Inflammatory macrophage (primary cell): ENCODE data around the gene TFDP1.
A peak's percentile ranks its signal among the peaks of the same experiment; 100 is the strongest.

Experiments
- DNase-seq, 2 donors: peaks; one replicate each; pipeline ENCODE4 v3.0.0-alpha.2; 2020 to 2022

TFDP1 gene

DNA sequence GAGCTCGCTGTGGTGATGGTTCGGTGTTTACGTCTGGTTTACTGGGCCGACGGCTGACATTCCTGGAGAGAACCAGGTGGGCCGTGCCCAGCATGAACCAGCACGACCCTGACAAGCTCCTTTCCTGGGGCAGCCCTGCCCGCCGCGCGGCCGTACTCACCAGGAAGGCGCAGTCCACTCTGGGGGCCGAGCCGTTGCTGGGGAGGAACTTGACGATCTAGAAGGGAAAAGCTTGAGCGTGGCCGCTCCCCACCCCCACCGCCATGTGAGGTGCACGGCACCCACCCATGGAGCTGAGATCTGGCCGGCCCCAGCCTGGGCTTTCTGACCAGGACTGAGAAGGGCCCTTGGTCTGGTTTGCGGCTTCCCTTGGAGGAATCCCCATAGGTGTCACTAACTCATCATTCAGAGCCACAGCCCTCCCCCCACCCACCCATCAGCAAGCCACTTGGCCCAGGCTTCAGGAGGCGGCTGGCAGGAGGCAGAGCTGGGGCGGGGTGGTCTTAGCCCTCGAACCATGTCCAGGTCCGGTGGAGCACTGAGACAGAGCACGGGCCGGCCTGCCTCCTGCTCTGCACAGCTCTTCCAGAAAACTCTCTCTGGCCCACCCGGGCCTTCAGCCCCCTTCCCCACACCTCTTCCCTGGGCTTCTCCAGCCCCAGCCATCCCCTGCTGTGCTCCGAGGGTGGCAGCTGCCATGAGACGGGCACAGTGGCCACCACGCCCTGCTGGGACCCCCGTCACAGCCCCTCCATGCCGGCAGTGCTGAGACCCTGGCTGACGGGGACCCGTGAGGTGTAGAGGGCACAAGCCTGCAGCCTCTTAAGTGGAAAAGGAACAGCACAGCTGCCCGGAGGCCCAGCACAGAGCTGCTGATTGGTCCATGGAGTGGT is 67.2 kb downstream of the TFDP1 start:
- no peak for DNase-seq

DNA sequence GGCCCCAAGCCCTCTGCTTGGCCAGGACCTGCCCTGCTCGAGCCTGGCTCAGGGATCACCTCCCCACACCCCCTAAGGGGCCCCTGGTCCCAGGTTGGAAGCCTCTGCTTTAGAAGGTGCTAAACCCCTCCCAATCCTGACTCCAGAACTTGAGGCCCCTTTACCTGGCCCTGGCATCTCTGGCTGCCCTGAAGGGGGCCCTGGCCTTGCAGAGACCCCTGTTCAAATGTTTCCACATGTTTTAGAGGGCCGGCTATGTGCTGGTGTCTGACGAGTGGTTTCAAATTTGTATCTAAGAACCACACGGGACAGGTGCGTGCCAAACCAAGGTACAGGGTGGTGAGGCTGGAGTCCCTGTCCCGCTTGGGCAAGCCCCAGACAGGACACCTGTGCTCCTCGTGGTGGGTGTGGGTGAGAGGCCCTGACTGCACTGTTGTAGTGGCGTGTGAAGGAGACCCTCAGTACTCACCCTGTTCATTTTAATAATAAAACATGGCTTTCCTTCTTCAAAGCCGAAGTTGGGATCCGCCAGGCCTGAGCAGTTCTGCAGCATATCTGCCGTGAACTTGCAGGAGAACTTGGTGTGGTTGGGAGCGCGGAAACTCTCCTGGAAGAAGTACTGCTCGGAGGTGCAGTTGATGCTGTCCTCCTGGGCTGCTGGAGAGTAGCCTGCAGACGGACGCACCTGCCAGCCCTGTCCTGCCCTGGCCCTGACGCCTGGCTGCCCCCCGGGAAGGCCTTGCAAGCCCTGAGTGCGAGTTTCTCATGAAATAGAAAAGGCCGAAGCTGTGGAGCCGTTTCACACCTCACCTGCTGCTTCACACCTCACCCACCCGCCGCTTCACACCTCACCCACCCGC is 68.1 kb downstream of the TFDP1 start:
- DNase-seq: no peak

DNA sequence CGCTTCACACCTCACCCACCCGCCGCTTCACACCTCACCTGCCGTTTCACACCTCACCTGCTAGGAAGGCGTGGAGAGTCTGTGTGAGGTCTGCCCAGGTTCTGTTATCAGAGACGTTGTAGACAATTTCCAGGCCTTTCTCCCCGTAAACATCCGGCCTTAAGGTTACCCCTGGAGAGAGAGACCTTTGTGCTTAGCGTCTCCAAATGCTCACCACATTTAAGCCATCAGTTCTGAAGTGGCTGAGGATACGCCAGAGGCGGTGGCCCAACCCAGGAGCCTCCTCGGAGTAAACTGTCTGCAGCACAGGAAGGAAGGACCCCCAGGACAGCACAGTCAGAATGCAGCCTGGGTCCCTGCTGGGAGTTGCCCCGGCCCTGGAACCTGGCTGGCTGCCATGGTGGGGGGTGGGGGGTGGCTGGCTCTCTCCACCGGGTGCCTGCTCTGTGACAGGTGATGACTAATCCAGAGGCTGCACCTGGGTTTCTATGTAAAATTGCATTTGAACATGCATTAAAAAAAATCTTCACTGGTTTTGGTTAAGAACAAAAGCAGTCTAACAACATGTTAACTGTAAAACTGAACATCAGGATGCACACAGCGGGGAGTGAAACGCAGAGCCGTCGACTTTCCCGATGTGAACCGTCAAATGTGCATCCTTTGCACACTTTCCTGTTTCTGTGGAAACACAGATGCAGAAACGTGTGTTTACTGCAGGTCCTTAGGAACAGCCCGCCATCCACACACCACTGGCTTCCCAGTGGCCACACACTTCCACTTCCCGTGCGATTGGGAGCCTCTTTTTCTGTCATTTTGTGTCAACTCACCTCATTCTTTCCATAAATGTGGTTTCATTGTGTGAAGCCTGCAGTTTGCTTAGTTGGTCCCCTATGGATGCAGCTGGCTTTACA is 69.0 kb downstream of the TFDP1 start:
- DNase-seq: no peak

DNA sequence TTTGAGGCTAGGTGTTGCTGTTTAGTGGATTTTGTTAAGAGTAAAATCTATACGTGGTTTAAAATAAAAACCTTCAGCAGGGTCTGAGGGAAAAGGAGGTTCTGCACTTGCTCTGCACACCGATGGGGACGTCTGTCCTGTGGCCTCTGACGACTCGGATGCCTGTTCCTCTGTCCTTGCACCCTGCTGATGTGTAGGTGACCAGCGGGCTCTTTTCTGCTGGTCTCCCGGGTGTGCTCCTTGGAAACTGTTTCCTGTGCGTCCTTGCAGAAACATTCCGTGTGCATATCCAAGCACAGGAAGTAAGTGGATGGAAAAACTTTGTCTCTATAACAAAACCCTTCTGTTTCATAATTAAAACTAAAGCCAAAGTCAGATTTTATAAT is 69.6 kb downstream of the TFDP1 start:
- DNase-seq: no peak

DNA sequence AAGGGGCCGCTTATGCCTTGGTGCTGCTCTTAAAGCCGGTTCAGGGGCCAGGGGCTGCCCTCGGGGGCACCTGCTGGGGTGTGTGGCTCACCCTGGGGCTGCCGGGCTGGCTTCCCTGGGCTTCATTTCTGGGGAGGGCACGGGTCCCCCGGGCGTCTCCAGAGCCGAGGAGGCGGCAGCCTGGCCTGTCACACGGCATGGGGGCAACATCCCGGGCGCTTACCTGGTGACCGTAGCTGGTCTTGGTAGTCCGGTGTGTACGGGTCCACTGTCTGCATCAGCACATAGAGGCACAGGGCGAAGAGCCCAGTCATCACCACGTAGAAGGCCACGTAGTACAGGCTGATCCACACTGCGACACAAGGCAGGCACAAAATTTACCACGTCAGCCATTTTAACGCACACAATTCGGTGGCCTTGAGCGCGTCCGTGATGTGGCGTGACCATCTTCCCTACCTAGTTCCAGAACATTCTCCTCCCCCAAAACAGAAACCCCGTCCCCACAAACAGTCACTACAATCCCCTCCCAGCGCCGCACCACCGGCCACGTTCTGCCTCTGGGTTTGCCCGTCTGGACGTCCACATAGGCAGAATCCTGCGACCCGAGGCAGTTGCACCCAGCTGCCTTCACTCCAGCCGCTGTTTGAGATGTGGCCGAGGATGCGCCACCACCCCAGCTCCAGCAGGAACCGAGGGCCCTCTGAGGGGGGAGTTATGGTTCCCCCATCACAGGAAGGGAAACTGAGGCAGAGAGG is 70.2 kb downstream of the TFDP1 start:
- no peak for DNase-seq

DNA sequence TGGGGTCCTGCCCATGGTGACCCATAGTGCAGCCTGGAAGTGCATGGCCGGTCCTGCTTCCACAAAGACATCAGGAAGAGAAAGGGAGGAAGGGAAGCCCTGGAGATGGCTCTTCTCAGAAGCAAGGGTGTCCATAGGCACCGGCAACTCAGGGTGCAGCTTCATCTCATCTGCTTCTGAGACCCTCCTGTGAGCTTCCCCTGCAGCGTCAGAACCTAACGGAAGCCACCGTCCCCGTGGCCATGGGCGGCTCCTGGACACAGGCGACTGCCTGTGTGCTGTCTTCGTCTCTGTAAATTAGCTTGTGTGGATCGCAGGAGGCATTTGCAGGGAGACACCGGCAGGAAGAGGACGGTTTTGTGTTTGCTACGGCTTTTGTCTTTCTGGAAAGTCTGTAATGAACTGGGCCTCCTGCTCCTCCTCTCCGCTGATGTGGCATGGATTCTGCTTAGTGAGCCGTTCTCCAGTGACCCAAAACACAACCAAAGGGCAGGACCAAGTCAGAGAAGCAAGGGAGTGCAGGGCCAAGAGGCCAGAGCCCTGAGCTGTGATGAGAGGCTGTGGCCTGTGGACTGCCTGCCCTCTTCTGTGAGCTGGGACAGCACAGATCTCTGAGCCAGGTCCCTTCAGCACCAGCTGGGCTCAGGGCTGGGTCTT is 70.9 kb downstream of the TFDP1 start:
- DNase-seq: no peak

DNA sequence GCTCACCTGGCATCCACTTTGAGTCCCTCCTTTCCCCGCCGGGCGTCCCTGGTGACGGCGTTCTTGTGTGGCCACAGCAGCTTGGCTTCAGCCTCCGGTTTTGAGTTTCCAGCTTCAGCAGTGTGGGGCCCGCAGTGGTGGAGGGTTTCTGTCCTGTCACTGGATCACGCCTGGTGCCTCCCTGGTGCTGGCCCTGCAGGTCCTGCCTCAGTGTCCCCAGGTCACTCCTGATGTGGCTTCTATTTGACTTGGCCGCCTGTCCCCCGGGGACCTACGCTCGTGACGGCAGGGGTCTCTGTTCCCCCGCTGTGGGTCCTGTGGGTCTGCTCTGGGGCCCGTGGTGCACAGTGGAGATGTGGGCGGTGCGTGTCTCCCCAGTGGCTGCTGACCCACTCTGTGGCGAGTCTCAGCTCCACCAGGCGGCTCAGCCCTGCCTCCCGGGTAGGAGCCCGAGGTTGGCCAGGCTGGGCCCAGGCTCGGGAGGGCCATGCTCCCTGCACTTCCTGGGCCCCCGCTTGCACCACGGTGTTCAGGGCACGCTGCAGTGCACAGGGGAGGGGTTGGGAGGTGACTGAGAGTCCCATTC is 71.5 kb downstream of the TFDP1 start:
- DNase-seq: no peak

DNA sequence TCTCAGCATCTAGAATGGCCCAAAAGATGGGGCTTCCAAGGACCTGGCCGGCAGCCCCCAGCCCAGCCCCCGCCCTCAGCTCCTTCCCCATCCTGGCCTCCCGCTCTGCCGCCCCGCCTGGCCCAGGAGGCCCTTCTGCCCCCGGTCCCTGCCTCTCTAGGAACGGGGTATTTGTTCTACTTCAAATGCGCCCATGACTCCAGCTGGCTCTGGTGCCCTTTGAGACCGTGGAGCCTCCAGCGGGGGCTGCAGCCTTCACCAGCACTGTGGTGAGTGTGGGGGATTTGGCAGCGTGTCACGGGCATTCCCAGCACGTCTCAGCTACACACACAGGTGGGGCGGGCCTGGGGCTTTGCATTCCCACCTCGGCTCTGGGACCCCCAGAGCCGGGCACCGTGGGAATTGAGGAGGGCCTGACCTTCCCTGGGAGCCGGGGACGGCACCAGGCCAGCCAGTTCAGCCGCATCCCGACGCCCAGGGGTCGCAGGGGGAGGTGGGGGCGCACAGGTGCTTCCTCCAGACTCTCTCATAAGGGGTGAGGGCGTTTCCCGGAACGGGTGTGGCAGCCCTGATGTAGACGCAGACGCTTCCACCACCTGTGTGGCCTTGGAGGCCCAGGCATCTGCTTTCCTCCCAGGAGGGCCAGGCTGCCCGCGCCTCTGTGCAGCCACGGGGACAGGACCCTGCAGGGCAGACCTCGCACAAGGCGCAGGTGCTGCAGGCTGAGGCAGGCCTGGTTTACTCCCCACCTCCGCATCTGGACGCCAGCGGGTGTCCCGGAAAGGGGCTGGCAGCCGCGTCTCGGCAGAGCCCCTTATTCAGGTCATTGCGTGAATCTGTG is 72.5 kb downstream of the TFDP1 start:
- no peak for DNase-seq

DNA sequence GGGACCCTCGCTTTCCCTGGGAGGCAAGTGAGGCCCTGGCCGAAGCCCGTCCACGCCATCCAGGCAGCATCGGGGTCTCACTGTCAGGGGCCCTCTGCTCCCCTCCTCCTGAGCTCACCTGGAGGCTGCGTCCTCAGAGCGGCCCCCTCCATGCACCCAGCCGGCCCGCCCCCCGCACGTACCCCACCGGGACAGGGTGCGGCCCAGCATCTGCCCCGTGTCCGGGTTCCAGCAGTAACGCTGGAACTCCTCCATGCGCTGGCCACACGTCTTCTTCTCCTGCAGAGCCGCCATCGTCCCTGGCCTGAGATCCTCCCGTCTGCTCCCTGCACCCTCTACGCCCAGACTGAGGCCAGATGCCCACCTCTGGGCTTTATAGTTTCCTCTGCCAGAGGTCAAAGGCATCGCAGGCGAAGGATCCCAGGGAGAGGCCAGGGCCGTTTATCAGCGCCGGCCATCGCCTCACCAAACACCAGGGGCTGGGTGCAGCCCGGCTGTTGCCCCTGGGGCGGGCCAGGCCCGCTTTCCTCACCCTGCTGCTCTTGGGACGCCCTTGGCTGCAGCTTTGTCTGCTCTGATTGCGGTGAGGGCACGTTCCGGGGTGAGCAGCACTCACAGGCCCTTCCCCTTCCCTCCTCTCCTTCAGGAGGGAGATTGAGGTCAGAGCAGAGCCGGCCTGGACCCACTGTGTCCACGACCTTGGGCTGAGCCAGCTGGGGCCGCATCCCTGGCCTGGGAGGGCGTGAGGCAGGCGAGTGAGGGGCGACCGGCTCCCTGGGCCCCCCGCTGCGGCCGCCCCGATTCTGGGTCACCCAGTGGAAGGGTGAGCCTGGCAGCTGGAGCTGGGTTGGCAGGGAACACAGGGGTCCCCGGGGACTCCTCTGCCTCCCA is 73.5 kb downstream of the TFDP1 start, which contains the start of gene ATP4B:
Gene ATP4B, minus strand, starts transcription at position 348 of the 891 bp plus-strand sequence. Its CDS starts 54 bp downstream, at position 294.
- DNase-seq: no peak

DNA sequence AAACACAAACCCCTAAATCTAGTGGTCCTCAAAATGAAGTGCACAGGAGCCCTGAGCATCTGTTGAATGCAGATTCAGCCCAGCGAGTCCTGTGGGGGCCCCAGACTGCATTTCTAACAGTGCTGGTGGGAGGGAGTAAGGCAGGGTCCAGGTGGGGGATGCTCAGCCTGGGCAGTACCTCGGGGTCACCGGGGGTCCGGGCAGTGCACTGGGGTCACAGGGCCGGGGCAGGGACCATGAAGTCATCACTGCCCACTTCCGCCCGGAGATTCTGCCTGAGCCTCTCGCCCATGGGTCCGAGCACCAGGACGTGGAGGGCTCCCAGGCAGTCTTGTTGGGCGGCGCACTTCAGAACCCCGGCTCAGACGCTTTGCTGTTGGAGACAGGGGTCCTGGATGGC is 74.3 kb downstream of the TFDP1 start:
- DNase-seq: no peak

DNA sequence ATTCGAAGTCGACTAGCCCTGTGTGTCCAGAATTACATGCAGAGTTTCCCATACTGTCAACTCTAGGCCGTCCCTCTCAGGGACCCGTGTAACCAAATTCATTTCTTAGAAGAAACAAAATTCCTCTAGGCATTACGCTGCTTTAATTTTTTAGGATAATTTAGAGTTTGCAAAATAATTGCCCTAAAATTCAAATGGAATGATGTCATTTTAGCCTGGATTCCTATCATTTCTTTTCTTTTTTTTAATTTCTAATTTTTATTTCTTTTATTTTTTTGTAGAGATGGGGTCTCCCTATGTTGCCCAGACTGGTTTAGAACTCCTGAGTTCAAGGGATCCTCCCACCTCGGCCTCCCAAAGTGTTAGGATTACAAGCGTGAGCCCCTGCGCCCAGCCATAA is 74.8 kb downstream of the TFDP1 start:
- DNase-seq: no peak

DNA sequence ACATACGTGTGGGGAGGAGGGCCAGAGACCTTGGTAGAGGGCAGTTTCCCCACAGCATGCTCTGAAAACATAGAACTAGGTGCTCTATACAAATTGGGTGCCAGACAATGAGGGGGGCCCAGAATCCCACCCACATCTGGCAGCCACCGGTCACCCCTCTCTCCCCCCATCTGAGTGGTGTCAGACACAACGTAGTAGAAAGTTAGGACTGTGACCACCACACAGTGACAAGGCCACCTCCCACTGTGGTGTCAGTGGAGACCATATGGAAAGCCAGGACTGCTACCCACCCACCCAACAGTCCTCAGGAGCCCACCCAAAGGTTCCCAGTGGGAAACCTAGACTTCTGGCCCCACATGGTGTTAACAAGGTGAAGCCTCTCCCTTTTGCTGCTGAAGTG is 75.5 kb downstream of the TFDP1 start:
- DNase-seq: no peak

DNA sequence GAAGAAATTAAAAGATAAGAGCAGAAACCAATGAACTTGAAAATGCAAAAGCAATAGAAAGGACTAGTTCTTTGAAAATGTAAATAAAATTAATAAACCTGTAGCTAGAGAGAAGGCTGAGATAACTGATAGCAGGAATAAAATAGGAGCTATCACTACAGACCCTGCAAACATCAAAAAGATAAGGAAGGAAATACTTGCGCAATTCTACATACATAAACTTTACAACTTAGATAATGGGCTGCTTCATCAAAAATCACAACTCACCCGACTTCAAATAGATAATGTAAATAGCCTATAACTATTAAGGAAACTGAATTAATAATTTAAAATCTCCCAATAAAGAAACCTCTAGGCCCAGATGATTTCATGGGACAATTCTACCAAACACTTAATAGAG is 77.0 kb downstream of the TFDP1 start:
- DNase-seq: no peak

DNA sequence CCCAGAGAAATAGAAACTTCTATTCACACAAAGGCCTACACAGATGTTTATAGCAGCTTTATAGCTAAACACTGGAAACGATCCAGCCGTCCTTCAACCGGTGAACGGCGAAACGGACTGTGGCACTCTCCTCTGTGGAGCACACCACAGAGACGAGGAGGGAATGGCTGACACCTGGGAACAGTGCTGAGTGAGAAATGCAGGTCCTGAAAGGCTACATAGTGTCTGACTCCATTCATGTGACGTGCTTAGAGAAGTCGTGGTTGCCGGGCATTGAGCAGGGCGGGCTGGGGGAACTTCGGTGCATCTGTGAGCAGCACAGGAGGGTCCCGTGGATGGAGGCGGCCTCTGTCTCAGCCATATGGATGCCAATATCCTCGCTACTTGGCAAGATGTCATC is 79.4 kb downstream of the TFDP1 start:
- DNase-seq: no peak

DNA sequence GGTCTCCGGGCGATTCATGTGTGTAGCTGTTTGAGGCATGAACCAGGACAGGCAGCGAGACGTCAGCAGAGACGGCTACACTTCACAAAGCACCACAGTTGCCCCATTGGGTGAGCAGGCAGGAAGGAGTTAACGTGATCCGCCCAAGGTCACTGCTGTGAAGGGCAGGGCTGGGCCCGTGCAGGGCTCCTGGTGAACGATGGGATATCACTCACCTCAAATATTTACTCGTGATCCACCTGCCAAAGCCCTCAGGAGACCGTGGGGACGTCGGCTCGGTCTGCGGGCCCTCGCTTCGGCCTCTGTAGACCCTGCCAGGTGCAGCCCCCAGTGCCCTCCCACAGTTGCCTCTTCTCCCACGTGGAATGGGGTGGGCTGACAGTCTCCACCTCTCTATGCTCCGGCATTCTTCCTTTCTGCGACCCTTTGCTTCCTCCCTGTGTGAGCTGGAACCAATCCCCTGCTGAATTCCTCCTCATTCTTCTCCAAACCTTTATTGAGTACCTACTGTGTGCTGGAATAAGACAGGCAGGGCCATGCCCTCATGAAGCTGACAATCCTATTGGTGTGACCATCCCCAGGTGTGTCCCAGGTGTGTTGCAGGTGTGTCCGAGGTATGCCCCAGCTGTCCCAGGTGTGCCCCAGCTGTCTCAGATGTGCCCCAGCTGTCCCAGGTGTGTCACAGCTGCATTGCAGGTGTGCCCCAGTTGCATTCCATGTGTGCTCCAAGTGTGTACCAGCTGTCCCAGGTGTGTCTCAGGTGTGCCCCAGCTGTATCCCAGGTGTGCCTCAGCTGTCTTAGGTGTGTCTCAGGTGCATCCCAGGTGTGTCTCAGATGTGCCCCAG is 80.4 kb downstream of the TFDP1 start:
- no peak for DNase-seq

DNA sequence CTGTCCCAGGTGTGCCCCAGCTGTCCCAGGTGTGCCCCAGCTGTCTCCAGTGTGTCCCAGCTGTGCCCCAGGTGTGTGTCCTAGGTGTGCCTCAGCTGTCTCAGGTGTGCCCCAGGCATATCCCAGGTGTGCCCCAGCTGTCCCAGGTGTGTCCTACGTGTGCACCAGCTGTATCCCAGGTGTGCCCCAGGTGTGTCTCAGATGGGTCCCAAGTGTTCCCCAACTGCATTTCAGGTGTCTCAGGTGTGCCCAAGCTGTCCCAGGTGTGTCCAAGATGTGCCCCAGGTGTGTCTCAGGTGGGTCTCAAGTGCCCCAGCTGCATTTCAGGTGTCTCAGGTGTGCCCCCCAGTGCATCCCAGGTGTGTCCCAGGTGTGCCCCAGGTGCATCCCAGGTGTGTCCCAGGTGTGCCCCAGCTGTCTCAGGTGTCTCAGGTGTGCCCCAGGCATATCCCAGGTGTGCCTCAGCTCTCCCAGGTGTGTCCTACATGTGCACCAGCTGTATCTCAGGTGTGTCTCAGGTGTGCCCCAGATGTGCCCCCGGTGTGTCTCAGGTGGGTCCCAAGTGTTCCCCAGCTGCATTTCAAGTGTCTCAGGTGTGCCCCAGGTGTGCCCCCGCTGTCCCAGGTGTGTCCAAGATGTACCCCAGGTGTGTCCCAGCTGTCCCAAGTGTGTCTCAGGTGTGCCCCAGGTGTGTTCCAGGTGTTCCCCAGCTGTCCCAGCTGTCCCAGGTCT is 81.2 kb downstream of the TFDP1 start:
- peak in 1 of 2 donors; percentile 18 for DNase-seq

DNA sequence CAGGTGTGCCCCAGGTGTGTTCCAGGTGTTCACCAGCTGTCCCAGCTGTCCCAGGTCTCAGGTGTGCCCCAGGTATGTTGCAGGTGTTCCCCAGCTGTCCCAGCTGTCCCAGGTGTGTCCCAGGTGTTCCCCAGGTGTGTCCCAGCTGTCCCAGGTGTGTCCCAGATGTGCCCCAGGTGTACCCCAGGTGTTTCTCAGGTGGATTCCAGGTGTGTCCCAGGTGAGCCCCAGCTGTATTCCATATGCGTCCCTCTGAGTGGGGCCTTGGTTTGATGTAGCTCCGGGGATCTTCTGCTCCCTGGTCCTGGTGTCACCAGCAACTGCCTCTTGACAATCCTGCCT is 81.7 kb downstream of the TFDP1 start:
- DNase-seq: no peak
